Brain pericyte (primary cell): ENCODE measurements around the gene OLFML3.

Source experiments
- DNase-seq: peaks from one replicate; pipeline ENCODE4 v3.0.0-alpha.2; 2012; ENCODE audit warnings: low read depth, low spot score

The OLFML3 gene

DNA sequence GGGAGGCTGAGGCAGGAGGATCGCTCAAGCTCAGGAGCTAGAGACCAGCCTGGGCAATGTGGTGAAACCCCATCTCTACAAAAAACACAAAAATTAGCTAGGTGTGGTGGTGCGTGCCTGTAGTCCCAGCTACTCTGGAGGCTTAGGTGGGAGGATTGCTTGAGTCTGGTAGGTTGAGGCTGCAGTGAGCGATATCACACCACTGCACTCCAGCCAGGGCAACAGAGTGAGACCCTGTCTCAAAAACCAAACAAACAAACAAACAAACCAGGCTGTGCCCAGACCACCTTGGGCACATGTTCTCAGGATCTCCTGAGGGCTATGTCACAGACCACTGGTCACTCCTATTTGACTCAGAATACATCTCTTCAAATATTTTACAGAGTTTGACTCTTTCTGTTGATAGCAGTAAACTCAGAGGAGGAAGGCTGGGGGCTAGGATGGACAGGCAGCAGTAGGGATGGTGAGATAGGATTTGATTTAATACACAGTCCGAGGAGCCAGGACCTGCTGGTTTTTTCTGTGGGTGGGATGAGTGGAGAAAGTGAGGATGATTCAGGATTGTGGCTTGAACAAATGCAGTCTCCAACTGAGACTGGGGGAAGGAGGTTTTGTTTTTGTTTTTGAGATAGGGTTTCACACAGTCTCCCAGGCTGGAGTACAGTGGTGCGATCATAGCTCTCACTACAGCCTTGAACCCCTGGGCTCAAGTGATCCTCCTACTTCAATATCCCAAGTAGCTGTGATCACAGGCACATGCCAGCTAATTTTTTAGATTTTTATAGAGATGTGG lies 46.5 kb downstream of the OLFML3 start:
- peak; percentile 22 for DNase-seq

DNA sequence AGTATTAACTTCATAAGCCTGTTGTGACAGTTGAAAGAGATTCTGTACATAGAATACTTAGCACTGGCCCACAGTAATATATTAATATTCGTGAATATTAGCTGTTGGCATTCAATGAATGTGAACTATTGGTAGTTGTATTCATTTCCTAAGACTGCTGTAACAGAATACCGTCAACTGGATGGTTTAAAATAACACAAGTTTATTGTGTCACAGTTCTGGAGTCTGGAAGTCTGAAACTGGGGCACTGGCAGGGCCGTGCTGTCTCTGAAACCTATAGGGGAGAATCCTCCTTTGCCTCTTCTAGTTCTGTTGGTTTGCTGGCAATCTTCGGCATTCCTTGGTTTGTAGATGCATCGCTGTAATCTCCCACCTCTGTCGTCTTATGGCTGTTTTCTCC lies 47.5 kb downstream of the OLFML3 start:
- no peak for DNase-seq
